HEK293 (cell line): Measurements from ENCODE around the gene ANKRD49.

ENCODE experiments used
- MEIS1 ChIP-seq: sonication (generic); formaldehyde crosslinking; IDR thresholded peaks from 2 replicates; pipeline ENCODE4 v1.8.1; 2022; ENCODE audit warnings: missing genetic modification reagents, mild to moderate bottlenecking, borderline replicate concordance
- MYNN ChIP-seq: fragments of 450-650 bp; formaldehyde crosslinking; IDR thresholded peaks from 2 replicates; pipeline ENCODE4 v1.5.1; 2016; ENCODE audit warnings: missing biosample characterization, missing genetic modification characterization, borderline replicate concordance
- MZF1 ChIP-seq: fragments of 450-650 bp; formaldehyde crosslinking; IDR thresholded peaks from 2 replicates; pipeline ENCODE4 v1.5.1; 2017; ENCODE audit warnings: missing biosample characterization, missing genetic modification characterization, borderline replicate concordance
- ZNF274 ChIP-seq, 2 experiments: fragments of 200-500 bp in 1 of 2; fragments of 450-650 bp in 1 of 2; sonication (Bioruptor generic) in 1 of 2; formaldehyde crosslinking in 1 of 2; IDR thresholded peaks; 2 replicates each; pipeline versions ENCODE4 v1.5.1 to v1.6.1; 2014 to 2016; ENCODE audit warnings: borderline replicate concordance in 1 of 2, inconsistent platforms in 1 of 2, low read length in 1 of 2, missing biosample characterization in 1 of 2, missing genetic modification characterization in 1 of 2
- ZNF621 ChIP-seq: fragments of 450-650 bp; formaldehyde crosslinking; IDR thresholded peaks from 2 replicates; pipeline ENCODE4 v1.5.1; 2017; ENCODE audit warnings: missing biosample characterization, missing genetic modification characterization
- ZNF701 ChIP-seq: fragments of 450-650 bp; formaldehyde crosslinking; IDR thresholded peaks from 2 replicates; pipeline ENCODE4 v1.5.1; 2016; ENCODE audit warnings: missing biosample characterization, missing genetic modification characterization
- ZSCAN23 ChIP-seq: fragments of 450-650 bp; formaldehyde crosslinking; IDR thresholded peaks from 2 replicates; pipeline ENCODE4 v1.5.1; 2016; ENCODE audit warnings: missing biosample characterization, missing genetic modification characterization
- TF ChIP-seq, protein P1 (sequence below): fragments of 450-650 bp; formaldehyde crosslinking; IDR thresholded peaks from 2 replicates; pipeline ENCODE4 v1.5.1; 2016; ENCODE audit warnings: missing biosample characterization, missing genetic modification characterization
- TF ChIP-seq, protein P2 (sequence below): fragments of 450-650 bp; formaldehyde crosslinking; IDR thresholded peaks from 2 replicates; pipeline ENCODE4 v1.5.1; 2016; ENCODE audit warnings: missing biosample characterization, missing genetic modification characterization
- TF ChIP-seq, protein P3 (sequence below): fragments of 450-650 bp; formaldehyde crosslinking; IDR thresholded peaks from 2 replicates; pipeline ENCODE4 v1.5.1; 2016; ENCODE audit warnings: missing biosample characterization, missing genetic modification characterization
- TF ChIP-seq, protein P4 (sequence below): sonication (generic); formaldehyde crosslinking; IDR thresholded peaks from 2 replicates; pipeline ENCODE4 v1.8.1; 2022; ENCODE audit warnings: mild to moderate bottlenecking, moderate library complexity, missing genetic modification reagents
- TF ChIP-seq, protein P5 (sequence below): fragments of 450-650 bp; formaldehyde crosslinking; IDR thresholded peaks from 2 replicates; pipeline ENCODE4 v1.5.1; 2016; ENCODE audit warnings: missing biosample characterization, missing genetic modification characterization

DNA sequence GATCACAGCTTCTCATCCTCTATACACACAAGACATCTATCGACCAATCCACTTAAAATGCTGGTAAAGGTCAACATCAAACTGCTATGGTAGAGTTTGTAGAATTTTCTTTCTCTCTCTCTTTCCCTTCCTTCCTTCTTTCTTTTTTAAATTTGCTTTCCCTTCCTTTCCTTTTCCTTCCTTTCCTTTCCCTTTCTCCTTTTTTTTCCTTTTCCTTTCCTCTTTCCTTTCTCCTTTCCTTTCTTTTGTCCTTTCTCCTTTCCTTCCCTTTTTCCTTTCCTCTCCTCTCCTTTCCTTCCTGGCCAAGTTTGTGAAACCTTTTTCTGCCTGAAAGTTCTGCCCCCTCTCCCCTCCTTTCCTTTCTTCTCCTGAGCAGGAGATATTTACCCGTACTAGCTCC is 21.6 kb downstream of the ANKRD49 start:
- TF ChIP-seq ZNF274 (IDR thresholded peaks at IDR 0.05; ENCODE audit: low read length) (no peak), ZNF274 (tag by site-specific recombination; IDR thresholded peaks at IDR 0.05; ENCODE audit: borderline replicate concordance) (no peak), ZSCAN23 (tag by site-specific recombination) (no peak), ZNF621 (tag by site-specific recombination) (no peak), MZF1 (tag by site-specific recombination) (no peak), MEIS1 (no peak), ZNF701 (tag by site-specific recombination) (no peak), MYNN (no peak)
- TF ChIP-seq, protein P1, sequence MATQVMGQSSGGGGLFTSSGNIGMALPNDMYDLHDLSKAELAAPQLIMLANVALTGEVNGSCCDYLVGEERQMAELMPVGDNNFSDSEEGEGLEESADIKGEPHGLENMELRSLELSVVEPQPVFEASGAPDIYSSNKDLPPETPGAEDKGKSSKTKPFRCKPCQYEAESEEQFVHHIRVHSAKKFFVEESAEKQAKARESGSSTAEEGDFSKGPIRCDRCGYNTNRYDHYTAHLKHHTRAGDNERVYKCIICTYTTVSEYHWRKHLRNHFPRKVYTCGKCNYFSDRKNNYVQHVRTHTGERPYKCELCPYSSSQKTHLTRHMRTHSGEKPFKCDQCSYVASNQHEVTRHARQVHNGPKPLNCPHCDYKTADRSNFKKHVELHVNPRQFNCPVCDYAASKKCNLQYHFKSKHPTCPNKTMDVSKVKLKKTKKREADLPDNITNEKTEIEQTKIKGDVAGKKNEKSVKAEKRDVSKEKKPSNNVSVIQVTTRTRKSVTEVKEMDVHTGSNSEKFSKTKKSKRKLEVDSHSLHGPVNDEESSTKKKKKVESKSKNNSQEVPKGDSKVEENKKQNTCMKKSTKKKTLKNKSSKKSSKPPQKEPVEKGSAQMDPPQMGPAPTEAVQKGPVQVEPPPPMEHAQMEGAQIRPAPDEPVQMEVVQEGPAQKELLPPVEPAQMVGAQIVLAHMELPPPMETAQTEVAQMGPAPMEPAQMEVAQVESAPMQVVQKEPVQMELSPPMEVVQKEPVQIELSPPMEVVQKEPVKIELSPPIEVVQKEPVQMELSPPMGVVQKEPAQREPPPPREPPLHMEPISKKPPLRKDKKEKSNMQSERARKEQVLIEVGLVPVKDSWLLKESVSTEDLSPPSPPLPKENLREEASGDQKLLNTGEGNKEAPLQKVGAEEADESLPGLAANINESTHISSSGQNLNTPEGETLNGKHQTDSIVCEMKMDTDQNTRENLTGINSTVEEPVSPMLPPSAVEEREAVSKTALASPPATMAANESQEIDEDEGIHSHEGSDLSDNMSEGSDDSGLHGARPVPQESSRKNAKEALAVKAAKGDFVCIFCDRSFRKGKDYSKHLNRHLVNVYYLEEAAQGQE (tag by site-specific recombination), result no peak
- TF ChIP-seq, protein P2, sequence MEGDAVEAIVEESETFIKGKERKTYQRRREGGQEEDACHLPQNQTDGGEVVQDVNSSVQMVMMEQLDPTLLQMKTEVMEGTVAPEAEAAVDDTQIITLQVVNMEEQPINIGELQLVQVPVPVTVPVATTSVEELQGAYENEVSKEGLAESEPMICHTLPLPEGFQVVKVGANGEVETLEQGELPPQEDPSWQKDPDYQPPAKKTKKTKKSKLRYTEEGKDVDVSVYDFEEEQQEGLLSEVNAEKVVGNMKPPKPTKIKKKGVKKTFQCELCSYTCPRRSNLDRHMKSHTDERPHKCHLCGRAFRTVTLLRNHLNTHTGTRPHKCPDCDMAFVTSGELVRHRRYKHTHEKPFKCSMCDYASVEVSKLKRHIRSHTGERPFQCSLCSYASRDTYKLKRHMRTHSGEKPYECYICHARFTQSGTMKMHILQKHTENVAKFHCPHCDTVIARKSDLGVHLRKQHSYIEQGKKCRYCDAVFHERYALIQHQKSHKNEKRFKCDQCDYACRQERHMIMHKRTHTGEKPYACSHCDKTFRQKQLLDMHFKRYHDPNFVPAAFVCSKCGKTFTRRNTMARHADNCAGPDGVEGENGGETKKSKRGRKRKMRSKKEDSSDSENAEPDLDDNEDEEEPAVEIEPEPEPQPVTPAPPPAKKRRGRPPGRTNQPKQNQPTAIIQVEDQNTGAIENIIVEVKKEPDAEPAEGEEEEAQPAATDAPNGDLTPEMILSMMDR (tag by site-specific recombination), result no peak
- TF ChIP-seq, protein P3, sequence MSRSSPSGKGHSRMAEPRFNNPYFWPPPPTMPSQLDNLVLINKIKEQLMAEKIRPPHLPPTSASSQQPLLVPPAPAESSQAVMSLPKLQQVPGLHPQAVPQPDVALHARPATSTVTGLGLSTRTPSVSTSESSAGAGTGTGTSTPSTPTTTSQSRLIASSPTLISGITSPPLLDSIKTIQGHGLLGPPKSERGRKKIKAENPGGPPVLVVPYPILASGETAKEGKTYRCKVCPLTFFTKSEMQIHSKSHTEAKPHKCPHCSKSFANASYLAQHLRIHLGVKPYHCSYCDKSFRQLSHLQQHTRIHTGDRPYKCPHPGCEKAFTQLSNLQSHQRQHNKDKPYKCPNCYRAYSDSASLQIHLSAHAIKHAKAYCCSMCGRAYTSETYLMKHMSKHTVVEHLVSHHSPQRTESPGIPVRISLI, result no peak
- TF ChIP-seq, protein P4, sequence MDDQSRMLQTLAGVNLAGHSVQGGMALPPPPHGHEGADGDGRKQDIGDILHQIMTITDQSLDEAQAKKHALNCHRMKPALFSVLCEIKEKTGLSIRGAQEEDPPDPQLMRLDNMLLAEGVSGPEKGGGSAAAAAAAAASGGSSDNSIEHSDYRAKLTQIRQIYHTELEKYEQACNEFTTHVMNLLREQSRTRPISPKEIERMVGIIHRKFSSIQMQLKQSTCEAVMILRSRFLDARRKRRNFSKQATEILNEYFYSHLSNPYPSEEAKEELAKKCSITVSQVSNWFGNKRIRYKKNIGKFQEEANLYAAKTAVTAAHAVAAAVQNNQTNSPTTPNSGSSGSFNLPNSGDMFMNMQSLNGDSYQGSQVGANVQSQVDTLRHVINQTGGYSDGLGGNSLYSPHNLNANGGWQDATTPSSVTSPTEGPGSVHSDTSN, result no peak
- TF ChIP-seq, protein P5, sequence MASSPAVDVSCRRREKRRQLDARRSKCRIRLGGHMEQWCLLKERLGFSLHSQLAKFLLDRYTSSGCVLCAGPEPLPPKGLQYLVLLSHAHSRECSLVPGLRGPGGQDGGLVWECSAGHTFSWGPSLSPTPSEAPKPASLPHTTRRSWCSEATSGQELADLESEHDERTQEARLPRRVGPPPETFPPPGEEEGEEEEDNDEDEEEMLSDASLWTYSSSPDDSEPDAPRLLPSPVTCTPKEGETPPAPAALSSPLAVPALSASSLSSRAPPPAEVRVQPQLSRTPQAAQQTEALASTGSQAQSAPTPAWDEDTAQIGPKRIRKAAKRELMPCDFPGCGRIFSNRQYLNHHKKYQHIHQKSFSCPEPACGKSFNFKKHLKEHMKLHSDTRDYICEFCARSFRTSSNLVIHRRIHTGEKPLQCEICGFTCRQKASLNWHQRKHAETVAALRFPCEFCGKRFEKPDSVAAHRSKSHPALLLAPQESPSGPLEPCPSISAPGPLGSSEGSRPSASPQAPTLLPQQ (tag by site-specific recombination), result no peak
